HG02588 (cell line): Measurements from ENCODE around the gene GATAD2A.
A peak's percentile ranks its signal among the peaks of the same experiment; 100 is the strongest.

Experiments
- ATAC-seq: cut with Tn5 transposase; IDR thresholded peaks from one replicate; pipeline ENCODE4 v1.9.1; 2021; ENCODE audit warnings: mild to moderate bottlenecking, moderate library complexity; ENCODE audit not compliant: unreplicated experiment

Gene GATAD2A

GRCh38 chr19:19528721-19529490 is 123.4 kb downstream of the GATAD2A start, which contains the start of gene YJEFN3:
Gene YJEFN3 (plus strand): TSS chr19:19528911. CDS start chr19:19528933, 22 bp downstream.
- no peak for ATAC-seq

GRCh38 chr19:19529783-19530422 is 124.4 kb downstream of the GATAD2A start:
- no peak for ATAC-seq

GRCh38 chr19:19530423-19530804 is 124.9 kb downstream of the GATAD2A start:
- no peak for ATAC-seq

GRCh38 chr19:19530889-19531288 is 125.4 kb downstream of the GATAD2A start:
- ATAC-seq: no peak

GRCh38 chr19:19531951-19532805 is 126.7 kb downstream of the GATAD2A start:
- ATAC-seq: peak; percentile 44

- ATAC-seq: no peak
Measured at GRCh38 chr19:19532806-19533701, 127.6 kb downstream of the GATAD2A start.

- ATAC-seq: no peak
Measured at GRCh38 chr19:19533841-19534240, 128.4 kb downstream of the GATAD2A start.

- ATAC-seq: no peak
Measured at GRCh38 chr19:19534556-19535265, 129.2 kb downstream of the GATAD2A start.

- no peak for ATAC-seq
Measured at GRCh38 chr19:19535311-19536191, 130.1 kb downstream of the GATAD2A start.

- ATAC-seq: no peak
Measured at GRCh38 chr19:19537075-19538048, 131.9 kb downstream of the GATAD2A start.

GRCh38 chr19:19538061-19538784 is 132.7 kb downstream of the GATAD2A start, which contains the start of gene CILP2:
Gene CILP2 (plus strand): TSS chr19:19538265. CDS start chr19:19538350, 85 bp downstream.
- no peak for ATAC-seq

- ATAC-seq: no peak
Measured at GRCh38 chr19:19538785-19539166, 133.3 kb downstream of the GATAD2A start.

- no peak for ATAC-seq
Measured at GRCh38 chr19:19539698-19540063, 134.2 kb downstream of the GATAD2A start.

- no peak for ATAC-seq
Measured at GRCh38 chr19:19540064-19540714, 134.7 kb downstream of the GATAD2A start.

GRCh38 chr19:19540715-19541515 is 135.4 kb downstream of the GATAD2A start:
- peak; percentile 48 for ATAC-seq

- no peak for ATAC-seq
Measured at GRCh38 chr19:19541616-19542015, 136.1 kb downstream of the GATAD2A start.
